ENCODE results near the gene TBCK. TPM values are rescaled to one million over a fixed set of nuclear protein-coding genes. Genes with fewer than 3 reads are reported as not detected.

The TBCK gene
- total RNA-seq, 1 experiment from 2014 or later: 28.6 TPM

DNA sequence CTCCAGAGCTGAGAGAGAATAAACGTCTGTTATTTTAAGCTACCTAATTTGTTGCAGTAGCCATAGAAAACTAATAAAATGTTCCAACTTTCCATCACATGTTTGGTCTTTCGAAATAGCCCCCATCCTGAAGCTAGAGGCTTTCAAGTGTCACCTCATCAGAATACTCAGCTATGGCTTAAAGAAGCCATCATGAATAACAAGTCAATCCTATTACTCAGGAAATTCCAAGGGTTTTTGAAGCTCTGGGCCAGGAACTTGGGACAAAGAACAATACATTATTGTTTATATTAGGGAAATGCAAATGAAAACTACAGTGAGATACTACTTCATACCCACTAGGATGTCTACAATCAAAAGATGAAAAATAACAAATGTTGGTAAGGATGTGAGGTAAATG lies 42.2 kb downstream of the TBCK start:
- no peaks in the 10 kb centered on the region for H3K27me3 Mint-ChIP-seq (ENCODE audit: low read depth)
- ChIA-PET POLR2A (no interaction called here), CTCF (no interaction called here)
- peaks cover 14% of the 10 kb centered on the region for H3K36me3 Mint-ChIP-seq
- TF ChIP-seq NR3C1 (CRISPR knock-in tag; conservative IDR thresholded peaks at IDR 0.05; ENCODE audit: low read depth) (no peak), NR2C2 (CRISPR knock-in tag; IDR thresholded peaks at IDR 0.05) (no peak), SMAD4 (CRISPR knock-in tag; IDR thresholded peaks at IDR 0.05) (no peak), ZNF416 (CRISPR knock-in tag; IDR thresholded peaks at IDR 0.05) (no peak), ZNF138 (CRISPR knock-in tag; conservative IDR thresholded peaks at IDR 0.05) (no peak), ZNF396 (CRISPR knock-in tag; IDR thresholded peaks at IDR 0.05; ENCODE audit: borderline replicate concordance) (no peak)
- TF ChIP-seq, protein P1, sequence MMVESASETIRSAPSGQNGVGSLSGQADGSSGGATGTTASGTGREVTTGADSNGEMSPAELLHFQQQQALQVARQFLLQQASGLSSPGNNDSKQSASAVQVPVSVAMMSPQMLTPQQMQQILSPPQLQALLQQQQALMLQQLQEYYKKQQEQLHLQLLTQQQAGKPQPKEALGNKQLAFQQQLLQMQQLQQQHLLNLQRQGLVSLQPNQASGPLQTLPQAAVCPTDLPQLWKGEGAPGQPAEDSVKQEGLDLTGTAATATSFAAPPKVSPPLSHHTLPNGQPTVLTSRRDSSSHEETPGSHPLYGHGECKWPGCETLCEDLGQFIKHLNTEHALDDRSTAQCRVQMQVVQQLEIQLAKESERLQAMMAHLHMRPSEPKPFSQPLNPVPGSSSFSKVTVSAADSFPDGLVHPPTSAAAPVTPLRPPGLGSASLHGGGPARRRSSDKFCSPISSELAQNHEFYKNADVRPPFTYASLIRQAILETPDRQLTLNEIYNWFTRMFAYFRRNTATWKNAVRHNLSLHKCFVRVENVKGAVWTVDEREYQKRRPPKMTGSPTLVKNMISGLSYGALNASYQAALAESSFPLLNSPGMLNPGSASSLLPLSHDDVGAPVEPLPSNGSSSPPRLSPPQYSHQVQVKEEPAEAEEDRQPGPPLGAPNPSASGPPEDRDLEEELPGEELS (CRISPR knock-in tag; IDR thresholded peaks at IDR 0.05): no peak
- TF ChIP-seq, protein P2, sequence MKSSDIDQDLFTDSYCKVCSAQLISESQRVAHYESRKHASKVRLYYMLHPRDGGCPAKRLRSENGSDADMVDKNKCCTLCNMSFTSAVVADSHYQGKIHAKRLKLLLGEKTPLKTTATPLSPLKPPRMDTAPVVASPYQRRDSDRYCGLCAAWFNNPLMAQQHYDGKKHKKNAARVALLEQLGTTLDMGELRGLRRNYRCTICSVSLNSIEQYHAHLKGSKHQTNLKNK (CRISPR knock-in tag; IDR thresholded peaks at IDR 0.05): no peak
- TF ChIP-seq, protein P3, sequence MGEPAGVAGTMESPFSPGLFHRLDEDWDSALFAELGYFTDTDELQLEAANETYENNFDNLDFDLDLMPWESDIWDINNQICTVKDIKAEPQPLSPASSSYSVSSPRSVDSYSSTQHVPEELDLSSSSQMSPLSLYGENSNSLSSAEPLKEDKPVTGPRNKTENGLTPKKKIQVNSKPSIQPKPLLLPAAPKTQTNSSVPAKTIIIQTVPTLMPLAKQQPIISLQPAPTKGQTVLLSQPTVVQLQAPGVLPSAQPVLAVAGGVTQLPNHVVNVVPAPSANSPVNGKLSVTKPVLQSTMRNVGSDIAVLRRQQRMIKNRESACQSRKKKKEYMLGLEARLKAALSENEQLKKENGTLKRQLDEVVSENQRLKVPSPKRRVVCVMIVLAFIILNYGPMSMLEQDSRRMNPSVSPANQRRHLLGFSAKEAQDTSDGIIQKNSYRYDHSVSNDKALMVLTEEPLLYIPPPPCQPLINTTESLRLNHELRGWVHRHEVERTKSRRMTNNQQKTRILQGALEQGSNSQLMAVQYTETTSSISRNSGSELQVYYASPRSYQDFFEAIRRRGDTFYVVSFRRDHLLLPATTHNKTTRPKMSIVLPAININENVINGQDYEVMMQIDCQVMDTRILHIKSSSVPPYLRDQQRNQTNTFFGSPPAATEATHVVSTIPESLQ (CRISPR knock-in tag; IDR thresholded peaks at IDR 0.05): no peak
- TF ChIP-seq, protein P4, sequence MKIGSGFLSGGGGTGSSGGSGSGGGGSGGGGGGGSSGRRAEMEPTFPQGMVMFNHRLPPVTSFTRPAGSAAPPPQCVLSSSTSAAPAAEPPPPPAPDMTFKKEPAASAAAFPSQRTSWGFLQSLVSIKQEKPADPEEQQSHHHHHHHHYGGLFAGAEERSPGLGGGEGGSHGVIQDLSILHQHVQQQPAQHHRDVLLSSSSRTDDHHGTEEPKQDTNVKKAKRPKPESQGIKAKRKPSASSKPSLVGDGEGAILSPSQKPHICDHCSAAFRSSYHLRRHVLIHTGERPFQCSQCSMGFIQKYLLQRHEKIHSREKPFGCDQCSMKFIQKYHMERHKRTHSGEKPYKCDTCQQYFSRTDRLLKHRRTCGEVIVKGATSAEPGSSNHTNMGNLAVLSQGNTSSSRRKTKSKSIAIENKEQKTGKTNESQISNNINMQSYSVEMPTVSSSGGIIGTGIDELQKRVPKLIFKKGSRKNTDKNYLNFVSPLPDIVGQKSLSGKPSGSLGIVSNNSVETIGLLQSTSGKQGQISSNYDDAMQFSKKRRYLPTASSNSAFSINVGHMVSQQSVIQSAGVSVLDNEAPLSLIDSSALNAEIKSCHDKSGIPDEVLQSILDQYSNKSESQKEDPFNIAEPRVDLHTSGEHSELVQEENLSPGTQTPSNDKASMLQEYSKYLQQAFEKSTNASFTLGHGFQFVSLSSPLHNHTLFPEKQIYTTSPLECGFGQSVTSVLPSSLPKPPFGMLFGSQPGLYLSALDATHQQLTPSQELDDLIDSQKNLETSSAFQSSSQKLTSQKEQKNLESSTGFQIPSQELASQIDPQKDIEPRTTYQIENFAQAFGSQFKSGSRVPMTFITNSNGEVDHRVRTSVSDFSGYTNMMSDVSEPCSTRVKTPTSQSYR (CRISPR knock-in tag; IDR thresholded peaks at IDR 0.05): no peak
- peak overlapping the region; percentile 48 for H3K27ac Mint-ChIP-seq
- no peak overlapping the region for H3K4me3 Mint-ChIP-seq
- ATAC-seq (peak; percentile 68), DNase-seq (ENCODE audit: low spot score) (no peak)
- H3K9me3 Mint-ChIP-seq: peaks cover 9% of the 10 kb centered on the region
- H3K4me1 Mint-ChIP-seq: peaks cover 15% of the 10 kb centered on the region

DNA sequence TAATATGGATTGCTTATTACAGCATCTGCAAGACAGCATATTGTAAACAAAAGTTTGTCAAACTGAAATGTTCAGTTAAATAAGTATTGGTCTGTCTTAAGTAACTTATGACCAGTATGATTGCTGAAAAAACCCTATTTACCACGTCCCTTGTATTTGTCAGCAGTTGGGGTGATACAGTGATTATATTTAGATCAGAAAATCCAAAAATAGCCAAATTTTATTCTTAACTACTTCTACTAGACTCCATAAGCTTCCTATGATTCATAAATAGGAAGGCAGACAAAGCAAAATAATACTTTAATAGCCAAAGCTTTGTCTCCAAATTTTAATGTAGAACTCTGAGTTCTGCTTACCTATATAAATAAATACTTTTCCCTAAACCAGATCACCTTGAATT lies 45.3 kb downstream of the TBCK start:
- Mint-ChIP-seq H3K36me3 (peaks cover 14% of the 10 kb centered on the region), H3K9me3 (peaks cover 9% of the 10 kb centered on the region), H3K4me1 (peaks cover 15% of the 10 kb centered on the region), H3K27ac (no peak overlapping the region), H3K4me3 (no peak overlapping the region), H3K27me3 (ENCODE audit: low read depth) (no peaks in the 10 kb centered on the region)
- ChIA-PET POLR2A (no interaction called here), CTCF (no interaction called here)
- no peak for DNase-seq (ENCODE audit: low spot score)
- no peak for ATAC-seq
- TF ChIP-seq ZNF263 (CRISPR knock-in tag; IDR thresholded peaks at IDR 0.05; ENCODE audit: low read depth) (no peak), TCF7 (CRISPR knock-in tag; IDR thresholded peaks at IDR 0.05; ENCODE audit: low read depth) (no peak), NR1H2 (CRISPR knock-in tag; IDR thresholded peaks at IDR 0.05) (no peak), HMGA2 (CRISPR knock-in tag; IDR thresholded peaks at IDR 0.05) (no peak), SMAD3 (CRISPR knock-in tag; IDR thresholded peaks at IDR 0.05; ENCODE audit: borderline replicate concordance) (no peak), EMX1 (CRISPR knock-in tag; IDR thresholded peaks at IDR 0.05) (no peak), ZNF671 (CRISPR knock-in tag; IDR thresholded peaks at IDR 0.05) (no peak), ZNF138 (CRISPR knock-in tag; conservative IDR thresholded peaks at IDR 0.05) (no peak), SOX15 (CRISPR knock-in tag; IDR thresholded peaks at IDR 0.05) (no peak), CREB1 (CRISPR knock-in tag; IDR thresholded peaks at IDR 0.05) (no peak), FOXJ3 (CRISPR knock-in tag; IDR thresholded peaks at IDR 0.05; ENCODE audit: borderline replicate concordance) (no peak)
- TF ChIP-seq, protein P5, sequence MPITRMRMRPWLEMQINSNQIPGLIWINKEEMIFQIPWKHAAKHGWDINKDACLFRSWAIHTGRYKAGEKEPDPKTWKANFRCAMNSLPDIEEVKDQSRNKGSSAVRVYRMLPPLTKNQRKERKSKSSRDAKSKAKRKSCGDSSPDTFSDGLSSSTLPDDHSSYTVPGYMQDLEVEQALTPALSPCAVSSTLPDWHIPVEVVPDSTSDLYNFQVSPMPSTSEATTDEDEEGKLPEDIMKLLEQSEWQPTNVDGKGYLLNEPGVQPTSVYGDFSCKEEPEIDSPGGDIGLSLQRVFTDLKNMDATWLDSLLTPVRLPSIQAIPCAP (CRISPR knock-in tag; IDR thresholded peaks at IDR 0.05): no peak
- TF ChIP-seq, protein P6, sequence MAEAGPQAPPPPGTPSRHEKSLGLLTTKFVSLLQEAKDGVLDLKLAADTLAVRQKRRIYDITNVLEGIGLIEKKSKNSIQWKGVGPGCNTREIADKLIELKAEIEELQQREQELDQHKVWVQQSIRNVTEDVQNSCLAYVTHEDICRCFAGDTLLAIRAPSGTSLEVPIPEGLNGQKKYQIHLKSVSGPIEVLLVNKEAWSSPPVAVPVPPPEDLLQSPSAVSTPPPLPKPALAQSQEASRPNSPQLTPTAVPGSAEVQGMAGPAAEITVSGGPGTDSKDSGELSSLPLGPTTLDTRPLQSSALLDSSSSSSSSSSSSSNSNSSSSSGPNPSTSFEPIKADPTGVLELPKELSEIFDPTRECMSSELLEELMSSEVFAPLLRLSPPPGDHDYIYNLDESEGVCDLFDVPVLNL (CRISPR knock-in tag; IDR thresholded peaks at IDR 0.05; ENCODE audit: borderline replicate concordance, low read depth): no peak
- TF ChIP-seq, protein P4 (CRISPR knock-in tag; IDR thresholded peaks at IDR 0.05): no peak
- TF ChIP-seq, protein P7, sequence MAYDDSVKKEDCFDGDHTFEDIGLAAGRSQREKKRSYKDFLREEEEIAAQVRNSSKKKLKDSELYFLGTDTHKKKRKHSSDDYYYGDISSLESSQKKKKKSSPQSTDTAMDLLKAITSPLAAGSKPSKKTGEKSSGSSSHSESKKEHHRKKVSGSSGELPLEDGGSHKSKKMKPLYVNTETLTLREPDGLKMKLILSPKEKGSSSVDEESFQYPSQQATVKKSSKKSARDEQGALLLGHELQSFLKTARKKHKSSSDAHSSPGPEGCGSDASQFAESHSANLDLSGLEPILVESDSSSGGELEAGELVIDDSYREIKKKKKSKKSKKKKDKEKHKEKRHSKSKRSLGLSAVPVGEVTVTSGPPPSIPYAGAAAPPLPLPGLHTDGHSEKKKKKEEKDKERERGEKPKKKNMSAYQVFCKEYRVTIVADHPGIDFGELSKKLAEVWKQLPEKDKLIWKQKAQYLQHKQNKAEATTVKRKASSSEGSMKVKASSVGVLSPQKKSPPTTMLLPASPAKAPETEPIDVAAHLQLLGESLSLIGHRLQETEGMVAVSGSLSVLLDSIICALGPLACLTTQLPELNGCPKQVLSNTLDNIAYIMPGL (CRISPR knock-in tag; IDR thresholded peaks at IDR 0.05): no peak

Measured in WTC11 (cell line).